WERI-Rb-1 (cell line): ENCODE data around the gene SAMD5.

Experiments used
- DNase-seq: peaks from one replicate; pipeline ENCODE4 v3.0.0-alpha.2; 2020
- H3K27ac ChIP-seq: fragments of 250-450 bp; sonication (Bioruptor Pico); 2 replicates; pipeline ENCODE4 v1.5.1; 2020; ENCODE audit warnings: mild to moderate bottlenecking, moderate library complexity
- H3K27me3 ChIP-seq: fragments of 250-450 bp; sonication (Bioruptor Pico); 2 replicates; pipeline ENCODE4 v1.5.1; 2021; ENCODE audit warnings: mild to moderate bottlenecking, low read depth, moderate library complexity; ENCODE audit not compliant: insufficient read depth, severe bottlenecking
- H3K36me3 ChIP-seq: fragments of 250-450 bp; sonication (Bioruptor Pico); 2 replicates; pipeline ENCODE4 v1.5.1; 2020; ENCODE audit warnings: mild to moderate bottlenecking, moderate library complexity
- H3K4me3 ChIP-seq: 2 replicates; pipeline ENCODE4 v1.5.1; 2011; ENCODE audit warnings: low read depth, mild to moderate bottlenecking, control low read depth, low read length
- H3K9me3 ChIP-seq: fragments of 250-450 bp; sonication (Bioruptor Pico); 2 replicates; pipeline ENCODE4 v1.5.1; 2021; ENCODE audit warnings: mild to moderate bottlenecking, moderate library complexity; ENCODE audit not compliant: severe bottlenecking
- TF ChIP-seq, protein P1 (sequence below): IDR thresholded peaks from 2 replicates; pipeline ENCODE4 v1.5.1; 2011; ENCODE audit warnings: low read depth, mild to moderate bottlenecking, control low read depth, inconsistent platforms, low read length

The SAMD5 gene

DNA sequence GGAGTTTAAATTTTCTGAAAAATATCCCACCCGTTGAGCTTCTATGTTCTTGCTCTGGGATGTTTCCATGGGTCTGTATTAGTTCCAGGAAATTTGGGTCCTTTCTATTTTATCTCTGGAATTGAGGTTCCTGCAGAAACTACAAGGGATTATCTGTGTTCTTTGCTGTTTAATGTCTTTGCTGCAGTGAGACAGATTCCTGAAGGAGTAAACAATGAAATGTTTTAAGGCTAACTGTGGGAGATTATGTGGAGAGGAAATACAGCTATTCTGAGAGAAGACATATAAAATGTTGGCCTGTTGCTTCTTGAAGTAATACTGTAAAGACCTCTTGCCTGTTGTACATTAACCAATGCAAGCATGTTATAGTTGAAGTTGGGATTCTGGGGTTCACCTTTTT, 43.5 kb downstream of the SAMD5 start:
- DNase-seq: no peak
- TF ChIP-seq, protein P1, sequence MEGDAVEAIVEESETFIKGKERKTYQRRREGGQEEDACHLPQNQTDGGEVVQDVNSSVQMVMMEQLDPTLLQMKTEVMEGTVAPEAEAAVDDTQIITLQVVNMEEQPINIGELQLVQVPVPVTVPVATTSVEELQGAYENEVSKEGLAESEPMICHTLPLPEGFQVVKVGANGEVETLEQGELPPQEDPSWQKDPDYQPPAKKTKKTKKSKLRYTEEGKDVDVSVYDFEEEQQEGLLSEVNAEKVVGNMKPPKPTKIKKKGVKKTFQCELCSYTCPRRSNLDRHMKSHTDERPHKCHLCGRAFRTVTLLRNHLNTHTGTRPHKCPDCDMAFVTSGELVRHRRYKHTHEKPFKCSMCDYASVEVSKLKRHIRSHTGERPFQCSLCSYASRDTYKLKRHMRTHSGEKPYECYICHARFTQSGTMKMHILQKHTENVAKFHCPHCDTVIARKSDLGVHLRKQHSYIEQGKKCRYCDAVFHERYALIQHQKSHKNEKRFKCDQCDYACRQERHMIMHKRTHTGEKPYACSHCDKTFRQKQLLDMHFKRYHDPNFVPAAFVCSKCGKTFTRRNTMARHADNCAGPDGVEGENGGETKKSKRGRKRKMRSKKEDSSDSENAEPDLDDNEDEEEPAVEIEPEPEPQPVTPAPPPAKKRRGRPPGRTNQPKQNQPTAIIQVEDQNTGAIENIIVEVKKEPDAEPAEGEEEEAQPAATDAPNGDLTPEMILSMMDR: no peak
- no peak overlapping the region for H3K27ac ChIP-seq
- no peaks in the 10 kb centered on the region for H3K9me3 ChIP-seq
- no peaks in the 10 kb centered on the region for H3K27me3 ChIP-seq
- no peaks in the 10 kb centered on the region for H3K36me3 ChIP-seq
- no peak overlapping the region for H3K4me3 ChIP-seq

DNA sequence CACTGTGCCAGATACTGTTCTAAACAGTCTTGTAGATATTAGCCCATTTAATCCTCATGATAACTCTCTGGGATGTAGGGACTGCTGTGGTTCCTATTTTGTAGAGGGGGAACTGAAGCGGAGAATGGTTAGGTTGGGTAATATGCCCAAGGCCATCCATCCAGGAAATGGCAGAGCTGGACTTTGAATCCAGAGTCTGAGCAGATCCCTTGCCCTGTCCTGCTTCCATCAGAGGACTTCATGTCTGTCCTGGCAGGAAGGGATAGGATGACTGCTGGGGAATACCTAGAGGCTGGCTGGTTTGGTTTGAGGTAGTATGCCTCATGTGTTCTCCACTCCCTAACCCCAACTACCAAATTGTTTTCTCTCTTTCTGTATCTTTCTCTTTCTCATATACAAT, 44.6 kb downstream of the SAMD5 start:
- no peak for DNase-seq
- TF ChIP-seq, protein P1: no peak
- Histone ChIP-seq H3K9me3 (no peaks in the 10 kb centered on the region), H3K4me3 (no peak overlapping the region), H3K27me3 (no peaks in the 10 kb centered on the region), H3K27ac (no peak overlapping the region), H3K36me3 (no peaks in the 10 kb centered on the region)

DNA sequence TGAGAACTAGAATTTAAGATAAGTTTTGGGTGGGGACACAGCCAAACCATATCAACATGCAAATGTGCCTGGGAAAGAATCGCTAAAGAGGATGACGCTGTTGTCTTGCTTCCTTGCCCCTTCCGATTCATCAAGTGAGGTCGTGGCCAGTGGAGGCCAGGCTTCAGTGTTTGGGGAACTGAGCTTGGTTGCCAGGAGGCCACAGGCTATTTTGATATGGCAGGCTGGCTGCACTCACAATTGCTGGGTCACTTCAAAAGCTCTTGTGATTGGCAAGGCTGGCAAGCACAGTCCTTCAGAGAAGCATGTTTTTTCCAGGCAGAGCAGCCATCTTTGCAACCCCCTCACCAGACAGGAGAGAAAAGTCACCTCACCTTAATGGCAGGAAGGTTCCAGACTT, 45.8 kb downstream of the SAMD5 start:
- no peak for DNase-seq
- TF ChIP-seq, protein P1: no peak
- no peak overlapping the region for H3K27ac ChIP-seq
- H3K27me3 ChIP-seq: no peaks in the 10 kb centered on the region
- no peaks in the 10 kb centered on the region for H3K36me3 ChIP-seq
- no peaks in the 10 kb centered on the region for H3K9me3 ChIP-seq
- H3K4me3 ChIP-seq: no peak overlapping the region

DNA sequence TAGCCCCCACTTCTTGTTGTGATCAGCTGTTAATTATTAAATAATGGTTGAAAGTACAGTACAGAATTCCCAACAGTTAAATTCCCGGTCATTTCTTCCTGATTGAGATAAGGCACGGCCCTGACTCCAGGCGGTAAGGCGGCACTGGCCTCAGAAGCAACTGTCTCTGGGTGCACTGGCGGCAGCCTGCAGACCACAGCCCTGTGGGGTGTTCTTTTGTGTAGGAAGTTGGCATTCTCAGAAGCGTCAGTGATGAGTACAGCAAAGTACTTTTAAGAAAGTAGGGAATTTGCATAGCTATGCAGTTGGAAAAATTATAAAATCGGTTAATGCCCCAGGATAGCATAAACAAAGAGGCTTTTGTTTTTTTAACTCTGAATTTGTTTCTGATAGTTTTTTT, 50.5 kb downstream of the SAMD5 start:
- Histone ChIP-seq H3K27me3 (no peaks in the 10 kb centered on the region), H3K27ac (no peak overlapping the region), H3K4me3 (no peak overlapping the region), H3K9me3 (no peaks in the 10 kb centered on the region), H3K36me3 (no peaks in the 10 kb centered on the region)
- DNase-seq: no peak
- TF ChIP-seq, protein P1: no peak

DNA sequence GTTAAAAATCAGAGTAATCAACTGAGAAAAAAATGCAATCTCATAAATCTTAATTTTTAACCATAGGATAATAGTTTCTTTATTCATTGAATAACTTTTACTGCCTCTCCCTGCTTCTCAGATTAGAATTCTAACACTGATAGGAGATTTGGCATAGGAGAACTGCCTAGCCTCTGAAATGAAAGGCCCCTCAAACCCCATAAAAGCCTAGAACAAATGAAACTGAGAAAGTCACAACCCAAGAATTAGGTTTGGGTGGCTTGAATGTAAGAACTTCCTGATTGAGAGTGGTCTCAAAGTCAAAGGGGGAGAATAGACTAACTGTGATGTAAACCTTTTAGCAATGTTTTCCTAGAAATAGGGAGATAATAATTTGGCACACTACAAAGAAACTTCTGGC, 52.2 kb downstream of the SAMD5 start:
- Histone ChIP-seq H3K9me3 (no peaks in the 10 kb centered on the region), H3K27ac (no peak overlapping the region), H3K27me3 (no peaks in the 10 kb centered on the region), H3K4me3 (no peak overlapping the region), H3K36me3 (no peaks in the 10 kb centered on the region)
- no peak for DNase-seq
- TF ChIP-seq, protein P1: no peak

DNA sequence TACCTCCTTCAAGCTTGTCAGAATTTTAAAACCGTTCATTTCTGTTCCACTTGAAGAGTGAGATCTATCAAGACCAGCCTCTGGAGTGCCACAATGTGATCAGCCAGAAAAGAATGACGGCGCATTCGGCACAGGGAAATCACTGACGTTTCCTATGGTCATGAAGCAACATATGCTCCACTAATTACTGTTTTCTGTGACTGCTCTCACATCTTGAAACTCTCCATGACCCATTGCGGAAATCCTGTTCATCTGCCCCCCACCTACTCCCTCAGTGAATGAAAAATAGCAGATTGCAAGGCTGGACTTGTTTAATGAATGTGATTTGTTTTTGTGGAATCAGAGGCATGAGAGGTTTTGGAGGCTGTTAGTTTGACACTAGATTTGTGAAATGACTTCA, 53.2 kb downstream of the SAMD5 start:
- no peak overlapping the region for H3K27ac ChIP-seq
- H3K9me3 ChIP-seq: no peaks in the 10 kb centered on the region
- no peak for DNase-seq
- H3K4me3 ChIP-seq: no peak overlapping the region
- no peaks in the 10 kb centered on the region for H3K27me3 ChIP-seq
- TF ChIP-seq, protein P1: no peak
- no peaks in the 10 kb centered on the region for H3K36me3 ChIP-seq
